Measurements from ENCODE around the gene TTC34. TPM values are rescaled to one million over a fixed set of nuclear protein-coding genes. Genes with fewer than 3 reads are reported as not detected.

Gene TTC34
- polyA plus RNA-seq, 1 experiment = 0.11 TPM

DNA sequence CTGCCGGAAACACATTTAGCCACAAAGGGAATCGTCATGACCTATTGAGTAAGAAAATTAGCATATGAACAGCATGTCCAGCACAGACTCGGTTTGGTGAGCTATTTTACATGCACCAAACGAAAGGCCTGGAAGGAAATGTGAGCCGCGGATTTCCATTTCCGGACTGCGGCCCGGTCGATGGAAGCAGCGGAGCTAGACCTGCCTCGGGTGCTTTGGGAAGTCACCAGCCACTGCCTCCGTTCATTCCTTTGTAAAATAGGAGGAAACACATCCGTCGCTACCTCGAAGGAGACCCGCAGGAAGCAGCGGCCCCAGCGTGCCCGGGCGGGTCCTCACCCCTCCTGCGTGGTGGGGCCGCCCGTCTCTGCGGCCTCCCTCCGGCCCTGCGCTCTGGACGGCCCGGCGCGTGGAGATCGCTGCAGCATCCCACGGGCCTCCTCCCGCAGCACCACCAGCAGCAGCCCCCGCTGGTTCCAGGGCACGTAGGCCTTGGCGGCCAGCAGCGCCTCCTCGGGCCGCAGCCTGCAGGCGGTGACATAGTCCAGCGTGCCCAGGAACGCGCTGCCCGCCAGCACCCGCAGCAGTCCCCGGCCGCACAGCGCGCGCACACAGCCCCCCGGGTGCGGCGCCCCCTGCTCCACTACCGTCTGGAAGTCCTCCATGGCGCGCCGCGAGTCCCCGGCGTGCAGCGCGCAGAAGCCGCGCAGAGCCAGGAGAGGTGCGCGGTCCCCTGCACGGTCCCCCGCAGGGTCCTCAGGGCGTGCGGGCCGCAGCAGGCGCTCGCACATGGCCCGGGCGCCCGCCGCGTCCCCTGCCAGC, 12.1 kb downstream of the TTC34 start:
- no peaks in the 10 kb centered on the region for H3K27me3 ChIP-seq (ENCODE audit: control insufficient read depth, insufficient read depth, low read length)
- H3K4me3 ChIP-seq (ENCODE audit: low read depth, low read length) = no peak overlapping the region
- H3K36me3 ChIP-seq (ENCODE audit: control insufficient read depth, insufficient read depth, low read length) = no peaks in the 10 kb centered on the region
- ChIA-PET CTCF (no interaction called here), POLR2A (no interaction called here)
- TF ChIP-seq, protein P1, sequence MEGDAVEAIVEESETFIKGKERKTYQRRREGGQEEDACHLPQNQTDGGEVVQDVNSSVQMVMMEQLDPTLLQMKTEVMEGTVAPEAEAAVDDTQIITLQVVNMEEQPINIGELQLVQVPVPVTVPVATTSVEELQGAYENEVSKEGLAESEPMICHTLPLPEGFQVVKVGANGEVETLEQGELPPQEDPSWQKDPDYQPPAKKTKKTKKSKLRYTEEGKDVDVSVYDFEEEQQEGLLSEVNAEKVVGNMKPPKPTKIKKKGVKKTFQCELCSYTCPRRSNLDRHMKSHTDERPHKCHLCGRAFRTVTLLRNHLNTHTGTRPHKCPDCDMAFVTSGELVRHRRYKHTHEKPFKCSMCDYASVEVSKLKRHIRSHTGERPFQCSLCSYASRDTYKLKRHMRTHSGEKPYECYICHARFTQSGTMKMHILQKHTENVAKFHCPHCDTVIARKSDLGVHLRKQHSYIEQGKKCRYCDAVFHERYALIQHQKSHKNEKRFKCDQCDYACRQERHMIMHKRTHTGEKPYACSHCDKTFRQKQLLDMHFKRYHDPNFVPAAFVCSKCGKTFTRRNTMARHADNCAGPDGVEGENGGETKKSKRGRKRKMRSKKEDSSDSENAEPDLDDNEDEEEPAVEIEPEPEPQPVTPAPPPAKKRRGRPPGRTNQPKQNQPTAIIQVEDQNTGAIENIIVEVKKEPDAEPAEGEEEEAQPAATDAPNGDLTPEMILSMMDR (IDR thresholded peaks at IDR 0.05; ENCODE audit: insufficient read depth, low read depth, low read length) = no peak
- no peak for DNase-seq (ENCODE audit: low read depth)

DNA sequence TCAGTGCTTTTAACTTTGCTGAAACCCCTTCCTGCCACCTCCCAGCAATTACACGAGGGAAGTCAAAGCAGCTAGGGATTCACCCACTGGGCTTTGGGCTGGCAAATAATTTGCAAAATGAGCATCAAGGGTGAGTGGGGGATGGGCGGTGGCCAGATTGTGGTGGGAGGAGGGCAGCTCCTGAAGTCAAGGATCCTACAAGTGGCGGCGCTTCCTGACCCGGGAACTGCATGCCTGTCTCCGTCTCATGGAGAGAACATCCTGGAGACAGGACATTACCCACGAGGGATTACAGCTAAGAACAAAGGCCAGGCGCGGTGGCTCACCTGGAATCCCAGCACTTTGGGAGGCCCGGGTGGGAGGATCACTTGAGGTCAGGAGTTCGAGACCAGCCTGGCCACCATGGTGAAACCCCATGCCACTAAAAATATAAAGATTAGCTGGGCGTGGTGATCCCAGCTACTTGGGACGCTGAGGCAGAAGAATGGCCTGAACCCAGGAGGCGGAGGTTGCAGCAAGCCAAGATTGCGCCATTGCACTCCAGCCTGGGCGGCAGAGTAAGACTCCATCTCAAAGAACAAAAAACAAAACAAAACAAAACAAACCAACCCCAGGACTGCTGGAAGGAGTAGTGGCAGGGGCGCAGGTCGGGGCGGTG, 12.9 kb downstream of the TTC34 start:
- ChIA-PET POLR2A (no interaction called here), CTCF (no interaction called here)
- Histone ChIP-seq H3K4me3 (ENCODE audit: low read depth, low read length) (no peak overlapping the region), H3K36me3 (ENCODE audit: control insufficient read depth, insufficient read depth, low read length) (no peaks in the 10 kb centered on the region), H3K27me3 (ENCODE audit: control insufficient read depth, insufficient read depth, low read length) (no peaks in the 10 kb centered on the region)
- DNase-seq (ENCODE audit: low read depth) = no peak
- TF ChIP-seq, protein P1 (IDR thresholded peaks at IDR 0.05; ENCODE audit: insufficient read depth, low read depth, low read length) = no peak

DNA sequence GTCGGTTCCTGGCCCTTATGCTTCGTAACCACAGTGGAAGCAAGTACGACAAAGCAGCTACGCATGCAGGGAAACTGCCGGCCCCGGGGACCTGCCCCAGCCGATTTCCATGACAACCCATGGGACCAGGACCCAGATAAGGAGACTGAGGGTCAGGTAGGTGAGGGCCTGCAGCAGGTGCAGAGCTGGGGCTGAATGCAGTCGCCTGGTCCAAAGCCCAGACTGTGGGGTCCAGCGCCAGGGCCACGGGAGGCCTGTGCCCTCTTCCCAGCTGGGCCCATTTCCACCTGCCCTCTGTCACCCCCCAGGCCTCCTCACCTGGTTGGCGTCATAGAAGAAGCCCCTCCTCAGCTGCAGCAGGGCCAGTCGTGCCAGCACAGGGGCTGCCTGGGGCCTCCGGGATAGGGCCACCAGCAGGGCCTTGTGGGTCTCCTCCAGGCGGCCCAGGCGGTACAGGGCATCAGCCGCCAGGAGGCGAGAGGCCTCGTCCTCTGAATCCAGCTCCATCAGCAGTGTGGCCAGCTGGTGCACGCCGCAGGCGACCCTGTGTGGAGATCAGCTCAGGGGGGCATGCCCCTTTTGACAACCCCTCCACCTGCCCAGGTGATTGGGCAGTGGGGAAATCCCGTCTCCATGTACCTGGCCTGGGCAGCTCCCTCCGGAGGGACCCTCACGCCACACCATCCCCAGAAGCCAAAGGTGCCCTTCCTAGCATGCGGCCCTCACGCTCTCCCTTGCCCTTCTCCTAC, 14.2 kb downstream of the TTC34 start:
- CTCF ChIA-PET = no interaction called here

DNA sequence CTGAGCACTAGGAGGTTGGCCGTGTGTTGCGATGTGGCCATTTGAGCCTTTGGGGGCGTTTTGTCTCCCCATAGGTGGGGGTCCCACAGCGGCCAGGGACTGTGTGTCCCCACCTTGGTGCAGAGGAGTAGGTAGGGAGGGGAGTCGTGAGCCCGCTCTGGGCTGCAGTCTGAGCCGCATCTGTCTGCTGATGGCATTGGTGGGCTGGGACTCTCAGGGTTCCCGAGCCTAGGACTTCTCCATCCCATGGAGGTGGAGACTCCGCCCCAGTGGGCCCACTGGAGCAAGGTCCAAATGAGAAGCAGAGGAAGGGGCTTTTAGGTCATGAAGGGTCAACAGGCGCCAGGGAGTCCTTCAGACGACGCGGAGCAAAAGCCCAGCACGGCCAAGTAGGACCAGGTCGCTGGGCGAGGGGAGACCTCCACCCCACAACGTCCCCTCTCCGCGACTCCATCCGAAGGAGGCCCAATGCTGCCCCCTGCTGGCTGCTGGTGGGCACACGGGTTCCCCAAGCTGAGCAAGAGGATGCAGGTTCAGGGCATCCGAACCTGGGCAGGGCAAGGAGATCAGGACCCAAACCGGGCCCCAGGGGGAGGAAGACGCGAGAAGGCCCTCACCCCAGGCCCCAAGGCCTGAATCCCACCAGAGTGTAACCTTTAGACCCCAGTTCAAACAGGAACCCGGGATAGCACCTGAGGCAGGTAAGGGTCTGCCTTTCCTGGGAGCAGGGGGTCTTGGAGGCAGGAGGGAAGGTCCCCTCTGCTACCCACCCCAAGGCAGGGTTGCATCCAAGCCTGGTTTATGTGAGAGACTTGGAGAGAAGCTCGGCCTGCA, 14.9 kb downstream of the TTC34 start:
- POLR2A ChIA-PET = no interaction called here
- no peaks in the 10 kb centered on the region for H3K36me3 ChIP-seq (ENCODE audit: control insufficient read depth, insufficient read depth, low read length)

More for the DNA sequence above, 14.2 kb downstream of the TTC34 start:
- Histone ChIP-seq H3K4me3 (ENCODE audit: low read depth, low read length) (no peak overlapping the region), H3K36me3 (ENCODE audit: control insufficient read depth, insufficient read depth, low read length) (no peaks in the 10 kb centered on the region), H3K27me3 (ENCODE audit: control insufficient read depth, insufficient read depth, low read length) (no peaks in the 10 kb centered on the region)
- POLR2A ChIA-PET = no interaction called here
- TF ChIP-seq, protein P1 (IDR thresholded peaks at IDR 0.05; ENCODE audit: insufficient read depth, low read depth, low read length) = no peak
- DNase-seq (ENCODE audit: low read depth) = no peak

More for the DNA sequence above, 14.9 kb downstream of the TTC34 start:
- TF ChIP-seq, protein P1 (IDR thresholded peaks at IDR 0.05; ENCODE audit: insufficient read depth, low read depth, low read length) = peak; percentile 21; the same call in 1 of the 2 replicates
- no peaks in the 10 kb centered on the region for H3K27me3 ChIP-seq (ENCODE audit: control insufficient read depth, insufficient read depth, low read length)
- DNase-seq (ENCODE audit: low read depth) = no peak
- no peak overlapping the region for H3K4me3 ChIP-seq (ENCODE audit: low read depth, low read length)
- CTCF ChIA-PET = no interaction called here
